Mesendoderm (in vitro differentiated cells): Measurements from ENCODE around the gene ZIK1.
A peak's percentile ranks its signal among the peaks of the same experiment; 100 is the strongest.

Experiments used
- DNase-seq: peaks from one replicate; pipeline ENCODE4 v3.0.0; 2013
- H2AK5ac ChIP-seq: 2 replicates; pipeline ENCODE4 v1.6.1; 2013; ENCODE audit warnings: low read length, inconsistent platforms
- H2BK120ac ChIP-seq: 2 replicates; pipeline ENCODE4 v1.6.1; 2013; ENCODE audit warnings: low read depth, mild to moderate bottlenecking, low read length, moderate library complexity, mixed read lengths
- H2BK15ac ChIP-seq: replicated peaks from 2 replicates; pipeline ENCODE4 v1.6.1; 2013; ENCODE audit warnings: low read depth, mild to moderate bottlenecking, moderate library complexity
- H2BK5ac ChIP-seq: 2 replicates; pipeline ENCODE4 v1.6.1; 2013; ENCODE audit warnings: low read length, inconsistent platforms
- H3K18ac ChIP-seq: 2 replicates; pipeline ENCODE4 v1.6.1; 2013; ENCODE audit warnings: mild to moderate bottlenecking, low read length, mixed read lengths
- H3K23ac ChIP-seq: one replicate; pipeline ENCODE4 v1.6.1; 2013; ENCODE audit warnings: low read length
- H3K27ac ChIP-seq: 2 replicates; pipeline ENCODE4 v1.5.1; 2013; ENCODE audit warnings: low read depth, mild to moderate bottlenecking, inconsistent platforms, low read length, moderate library complexity
- H3K27me3 ChIP-seq: 2 replicates; pipeline ENCODE4 v1.6.1; 2013; ENCODE audit warnings: low read length, control low read depth, mild to moderate bottlenecking, inconsistent platforms; ENCODE audit not compliant: insufficient read depth, poor library complexity
- H3K36me3 ChIP-seq: 2 replicates; pipeline ENCODE4 v1.6.1; 2013; ENCODE audit warnings: low read length, inconsistent platforms; ENCODE audit not compliant: control insufficient read depth, insufficient read depth
- H3K4ac ChIP-seq: one replicate; pipeline ENCODE4 v1.6.1; 2013; ENCODE audit warnings: low read depth, mild to moderate bottlenecking, low read length, moderate library complexity
- H3K4me1 ChIP-seq: 2 replicates; pipeline ENCODE4 v1.6.1; 2013; ENCODE audit warnings: low read depth, low read length, inconsistent platforms; ENCODE audit not compliant: control insufficient read depth
- H3K4me2 ChIP-seq: 2 replicates; pipeline ENCODE4 v1.6.1; 2013; ENCODE audit warnings: low read length
- H3K4me3 ChIP-seq: 2 replicates; pipeline ENCODE4 v1.5.1; 2013; ENCODE audit warnings: mild to moderate bottlenecking, low read length
- H3K56ac ChIP-seq: one replicate; pipeline ENCODE4 v1.6.1; 2013; ENCODE audit warnings: low read length
- H3K79me1 ChIP-seq: 2 replicates; pipeline ENCODE4 v1.6.1; 2013; ENCODE audit warnings: low read length, inconsistent platforms
- H3K79me2 ChIP-seq: 2 replicates; pipeline ENCODE4 v1.6.1; 2013; ENCODE audit warnings: mild to moderate bottlenecking, low read length; ENCODE audit not compliant: control insufficient read depth, insufficient read depth
- H3K9ac ChIP-seq: 2 replicates; pipeline ENCODE4 v1.6.1; 2013; ENCODE audit warnings: low read length, inconsistent platforms
- H4K5ac ChIP-seq: one replicate; pipeline ENCODE4 v1.6.1; 2013; ENCODE audit warnings: low read length
- H4K8ac ChIP-seq: one replicate; pipeline ENCODE4 v1.6.1; 2013; ENCODE audit warnings: low read depth, mild to moderate bottlenecking, control low read depth, low read length, moderate library complexity
- WGBS: extraction: QIAGEN DNeasy Blood & Tissue Kit; methylation state at CpG from one replicate; pipeline ENCODE4 v1.1.7; 2013; ENCODE audit warnings: low lambda C conversion rate, missing lambda C conversion rate; ENCODE audit not compliant: insufficient coverage; ENCODE audit errors: extremely low coverage; 5-methylcytosine and 5-hydroxymethylcytosine counted together

ZIK1 gene

DNA sequence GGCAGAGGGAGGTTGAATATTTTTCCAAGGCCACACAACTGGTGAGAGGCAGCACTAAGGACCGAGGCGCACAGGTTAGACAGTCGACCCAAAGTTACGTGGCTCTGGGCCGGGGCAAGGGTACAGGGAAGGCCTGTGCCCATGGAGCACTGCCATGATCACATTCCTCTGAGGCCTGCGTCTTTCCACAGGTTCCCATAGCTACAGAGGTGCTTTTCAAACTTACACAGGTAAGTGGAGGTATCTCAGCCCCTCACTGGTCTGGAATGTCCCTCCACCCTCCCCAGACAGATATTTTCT is 49.8 kb downstream of the ZIK1 start:
- peak; percentile 28 for DNase-seq
- Histone ChIP-seq H3K9ac (peak overlapping the region; percentile 63), H3K4me1 (no peaks in the 10 kb centered on the region), H3K4ac (no peak overlapping the region), H3K79me1 (peaks cover 2% of the 10 kb centered on the region), H4K8ac (no peak overlapping the region), H4K5ac (no peak overlapping the region), H3K27me3 (no peaks in the 10 kb centered on the region), H3K18ac (no peak overlapping the region), H3K4me2 (peak overlapping the region; percentile 79), H3K27ac (no peak overlapping the region), H3K79me2 (no peaks in the 10 kb centered on the region), H3K4me3 (peak overlapping the region; percentile 87), H2BK5ac (no peak overlapping the region), H3K56ac (peak overlapping the region; percentile 89), H3K36me3 (peaks cover 2% of the 10 kb centered on the region), H3K23ac (no peak overlapping the region), H2AK5ac (no peak overlapping the region), H2BK15ac (no peak overlapping the region), H2BK120ac (no peak overlapping the region)
- no CpG with 5 or more reads among the region's 6 CpGs for WGBS

DNA sequence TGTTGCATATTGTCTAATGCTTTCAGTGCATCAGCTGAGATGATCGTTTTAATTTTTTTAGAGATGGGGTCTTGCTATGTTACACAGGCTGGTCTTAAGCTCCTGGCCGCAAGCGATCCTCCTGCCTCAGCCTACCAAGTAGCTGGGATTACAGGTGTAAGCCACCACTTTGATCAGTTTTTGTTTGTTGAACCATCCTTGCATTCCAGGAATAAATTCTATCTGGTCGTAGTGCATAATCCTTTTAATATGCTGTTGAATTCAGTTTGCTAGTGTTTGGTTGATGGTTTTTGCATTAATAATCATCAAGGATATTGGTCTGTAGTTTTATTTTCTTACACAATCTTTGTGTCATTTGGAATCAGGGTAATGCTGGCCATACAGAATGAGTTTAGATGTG is 53.4 kb downstream of the ZIK1 start:
- H2BK15ac ChIP-seq: no peak overlapping the region
- H3K18ac ChIP-seq: no peak overlapping the region
- H3K79me2 ChIP-seq: no peaks in the 10 kb centered on the region
- no peak overlapping the region for H3K4ac ChIP-seq
- no peak overlapping the region for H3K56ac ChIP-seq
- no peak overlapping the region for H3K4me3 ChIP-seq
- peaks cover 2% of the 10 kb centered on the region for H3K79me1 ChIP-seq
- H4K5ac ChIP-seq: no peak overlapping the region
- H2AK5ac ChIP-seq: no peak overlapping the region
- H2BK120ac ChIP-seq: no peak overlapping the region
- no peak overlapping the region for H2BK5ac ChIP-seq
- no peaks in the 10 kb centered on the region for H3K27me3 ChIP-seq
- no CpG with 5 or more reads among the region's 4 CpGs for WGBS
- no peak overlapping the region for H3K4me2 ChIP-seq
- H3K27ac ChIP-seq: no peak overlapping the region
- peaks cover 12% of the 10 kb centered on the region for H3K36me3 ChIP-seq
- no peak for DNase-seq
- H3K9ac ChIP-seq: no peak overlapping the region
- H3K23ac ChIP-seq: no peak overlapping the region
- H3K4me1 ChIP-seq: no peaks in the 10 kb centered on the region
- no peak overlapping the region for H4K8ac ChIP-seq

DNA sequence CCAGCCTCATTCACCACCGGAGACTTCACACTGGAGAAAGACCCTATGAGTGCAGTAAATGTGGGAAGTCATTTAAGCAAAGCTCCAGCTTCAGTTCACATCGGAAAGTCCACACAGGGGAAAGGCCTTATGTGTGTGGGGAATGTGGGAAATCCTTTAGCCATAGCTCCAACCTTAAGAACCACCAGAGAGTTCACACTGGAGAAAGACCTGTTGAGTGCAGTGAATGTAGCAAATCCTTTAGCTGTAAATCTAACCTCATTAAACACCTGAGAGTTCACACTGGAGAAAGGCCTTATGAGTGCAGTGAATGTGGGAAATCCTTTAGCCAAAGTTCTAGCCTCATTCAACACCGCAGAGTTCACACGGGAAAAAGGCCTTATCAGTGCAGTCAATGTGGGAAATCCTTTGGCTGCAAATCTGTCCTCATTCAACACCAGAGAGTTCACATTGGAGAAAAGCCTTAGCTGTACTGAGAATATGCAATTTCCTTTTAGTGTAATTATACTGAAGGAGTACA is 57.8 kb downstream of the ZIK1 start:
- Histone ChIP-seq H2AK5ac (no peak overlapping the region), H2BK120ac (no peak overlapping the region), H3K36me3 (peaks cover 10% of the 10 kb centered on the region), H3K9ac (no peak overlapping the region), H3K79me2 (no peaks in the 10 kb centered on the region), H4K8ac (no peak overlapping the region), H3K4me1 (no peaks in the 10 kb centered on the region), H3K23ac (no peak overlapping the region), H3K4ac (no peak overlapping the region), H2BK5ac (no peak overlapping the region), H3K79me1 (no peaks in the 10 kb centered on the region), H3K18ac (no peak overlapping the region), H2BK15ac (no peak overlapping the region), H3K56ac (no peak overlapping the region), H3K27me3 (no peaks in the 10 kb centered on the region), H3K4me2 (no peak overlapping the region), H4K5ac (no peak overlapping the region), H3K27ac (no peak overlapping the region), H3K4me3 (no peak overlapping the region)
- no CpG with 5 or more reads among the region's 4 CpGs for WGBS
- DNase-seq: no peak

DNA sequence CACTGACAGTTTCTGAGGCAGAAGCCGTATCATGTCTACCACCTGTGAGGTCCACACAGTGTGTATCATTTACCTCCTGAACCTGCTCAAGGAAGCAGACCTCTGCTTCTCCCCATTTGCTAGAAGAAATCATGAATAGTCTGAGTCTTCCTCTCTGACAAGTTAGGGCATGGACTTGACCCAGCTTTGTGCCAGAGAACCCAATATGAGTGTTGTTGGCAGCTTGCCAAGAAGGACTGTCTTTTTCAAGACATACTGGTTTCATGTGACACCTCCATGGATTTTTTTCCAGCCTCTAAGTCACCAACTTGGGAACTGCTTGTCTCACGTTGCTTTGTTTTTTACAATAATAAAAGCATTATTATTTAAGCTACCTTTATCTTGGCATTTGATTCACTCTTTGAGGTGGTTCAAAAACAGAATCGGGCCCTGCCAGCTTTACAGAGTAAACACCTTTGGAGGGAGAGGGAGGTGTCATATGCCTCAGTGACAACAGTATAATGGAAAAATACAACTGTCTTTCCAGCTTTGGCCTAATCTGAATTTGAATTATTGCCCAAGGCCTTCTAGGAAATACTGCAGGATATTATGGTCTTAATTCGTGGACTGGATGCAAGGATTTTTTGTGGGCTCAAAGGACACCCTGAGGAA is 58.6 kb downstream of the ZIK1 start:
- H3K79me1 ChIP-seq: no peaks in the 10 kb centered on the region
- H4K8ac ChIP-seq: no peak overlapping the region
- H3K27ac ChIP-seq: no peak overlapping the region
- H3K4ac ChIP-seq: no peak overlapping the region
- no peak overlapping the region for H3K4me3 ChIP-seq
- no peak overlapping the region for H3K56ac ChIP-seq
- no peak for DNase-seq
- H3K27me3 ChIP-seq: no peaks in the 10 kb centered on the region
- H3K23ac ChIP-seq: no peak overlapping the region
- no peak overlapping the region for H3K18ac ChIP-seq
- peaks cover 10% of the 10 kb centered on the region for H3K36me3 ChIP-seq
- H3K4me2 ChIP-seq: no peak overlapping the region
- H2BK5ac ChIP-seq: no peak overlapping the region
- no CpG with 5 or more reads among the region's 4 CpGs for WGBS
- no peak overlapping the region for H2BK15ac ChIP-seq
- H3K4me1 ChIP-seq: no peaks in the 10 kb centered on the region
- H3K9ac ChIP-seq: no peak overlapping the region
- no peak overlapping the region for H2BK120ac ChIP-seq
- no peaks in the 10 kb centered on the region for H3K79me2 ChIP-seq
- no peak overlapping the region for H4K5ac ChIP-seq
- no peak overlapping the region for H2AK5ac ChIP-seq
